OCI-LY3 (cell line): Measurements from ENCODE around the gene PRSS22.

ENCODE experiments used
- H2AFZ ChIP-seq: fragments of 200-600, 300-600 bp; shearing (Covaris generic); 2 replicates; pipeline ENCODE4 v1.6.0; 2014; ENCODE audit warnings: antibody characterized with exemption, low read depth, low read length
- H3K27ac ChIP-seq: fragments of 200-600, 300-600 bp; sonication (generic); 2 replicates; pipeline ENCODE4 v1.5.1; 2014; ENCODE audit warnings: mild to moderate bottlenecking, low read length, moderate library complexity, mixed read lengths
- H3K27me3 ChIP-seq: fragments of 200-600, 300-600 bp; sonication (generic); 2 replicates; pipeline ENCODE4 v1.6.1; 2014; ENCODE audit warnings: low read depth, low read length, mixed read lengths
- H3K36me3 ChIP-seq: fragments of 200-600, 300-600 bp; sonication (generic); replicated peaks from 2 replicates; pipeline ENCODE3; 2014; ENCODE audit warnings: low read depth, low read length, mixed read lengths
- H3K4me1 ChIP-seq: fragments of 300-600, 200-600 bp; sonication (generic); 2 replicates; pipeline ENCODE4 v1.6.1; 2014; ENCODE audit warnings: low read length, mixed read lengths
- H3K4me2 ChIP-seq: fragments of 200-600, 300-600 bp; sonication (generic); 2 replicates; pipeline ENCODE4 v1.6.1; 2014; ENCODE audit warnings: low read length, mixed read lengths
- H3K4me3 ChIP-seq: fragments of 300-600, 200-600 bp; sonication (generic); 2 replicates; pipeline ENCODE4 v1.5.1; 2014; ENCODE audit warnings: antibody characterized with exemption, mild to moderate bottlenecking, low read length, moderate library complexity
- H3K79me2 ChIP-seq: fragments of 300-600, 200-600 bp; shearing (Covaris generic); 2 replicates; pipeline ENCODE4 v1.6.1; 2014; ENCODE audit warnings: mild to moderate bottlenecking, low read length, mixed read lengths
- H3K9ac ChIP-seq: fragments of 300-600, 200-600 bp; shearing (Covaris generic); 2 replicates; pipeline ENCODE4 v1.6.0; 2014; ENCODE audit warnings: mild to moderate bottlenecking, low read length, moderate library complexity
- H3K9me3 ChIP-seq: fragments of 200-600, 300-600 bp; shearing (Covaris generic); 2 replicates; pipeline ENCODE4 v1.6.1; 2014; ENCODE audit warnings: low read length, mixed read lengths; ENCODE audit not compliant: insufficient read depth
- H4K20me1 ChIP-seq: fragments of 200-600, 300-600 bp; sonication (generic); 2 replicates; pipeline ENCODE4 v1.6.1; 2016; ENCODE audit warnings: low read length, mixed read lengths; ENCODE audit not compliant: insufficient read depth
- CTCF ChIP-seq: fragments of 200-600, 300-600 bp; sonication (generic); IDR thresholded peaks from 2 replicates; pipeline ENCODE4 v1.5.1; 2014; ENCODE audit warnings: antibody characterized with exemption, low read length, low read depth
- EZH2phosphoT487 ChIP-seq: fragments of 200-600 bp; shearing (Covaris generic); IDR thresholded peaks from 2 replicates; pipeline ENCODE4 v1.6.1; 2018; ENCODE audit warnings: antibody characterized with exemption, mixed run types, low read depth

PRSS22 gene

GRCh38 chr16:2859686-2860265, 1.8 kb upstream of the PRSS22 start:
- Histone ChIP-seq H3K4me1 (no peaks in the 10 kb centered on the region), H3K27ac (no peak overlapping the region), H3K9ac (no peak overlapping the region), H3K27me3 (no peaks in the 10 kb centered on the region), H3K4me3 (no peak overlapping the region), H3K9me3 (no peaks in the 10 kb centered on the region), H2AFZ (no peak overlapping the region), H4K20me1 (no peaks in the 10 kb centered on the region), H3K36me3 (no peaks in the 10 kb centered on the region), H3K79me2 (no peaks in the 10 kb centered on the region), H3K4me2 (no peak overlapping the region)
- TF ChIP-seq CTCF, result no peak
- TF ChIP-seq EZH2phosphoT487, result no peak

GRCh38 chr16:2858245-2859025, 465 bp upstream of the PRSS22 start:
- H3K9me3 ChIP-seq, result peaks cover 6% of the 10 kb centered on the region; the same call in 1 of the 2 replicates
- H3K79me2 ChIP-seq, result no peaks in the 10 kb centered on the region
- H3K27me3 ChIP-seq, result no peaks in the 10 kb centered on the region
- H3K36me3 ChIP-seq, result no peaks in the 10 kb centered on the region
- H3K4me1 ChIP-seq, result no peaks in the 10 kb centered on the region
- no peak overlapping the region for H3K4me2 ChIP-seq
- H3K4me3 ChIP-seq, result no peak overlapping the region
- no peaks in the 10 kb centered on the region for H4K20me1 ChIP-seq
- no peak overlapping the region for H2AFZ ChIP-seq
- no peak overlapping the region for H3K9ac ChIP-seq
- TF ChIP-seq EZH2phosphoT487 (no peak), CTCF (no peak)
- no peak overlapping the region for H3K27ac ChIP-seq

GRCh38 chr16:2856686-2857450, 1.1 kb downstream of the PRSS22 start:
- Histone ChIP-seq H3K27ac (no peak overlapping the region), H3K27me3 (no peaks in the 10 kb centered on the region)

More at GRCh38 chr16:2856686-2857450, 1.1 kb downstream of the PRSS22 start:
- Histone ChIP-seq H3K4me3 (no peak overlapping the region), H3K36me3 (no peaks in the 10 kb centered on the region), H2AFZ (no peak overlapping the region), H3K79me2 (no peaks in the 10 kb centered on the region), H3K9ac (no peak overlapping the region), H4K20me1 (no peaks in the 10 kb centered on the region), H3K4me2 (no peak overlapping the region), H3K4me1 (no peaks in the 10 kb centered on the region), H3K9me3 (peaks cover 6% of the 10 kb centered on the region; the same call in 1 of the 2 replicates)
- no peak for TF ChIP-seq CTCF
- TF ChIP-seq EZH2phosphoT487, result no peak
